Erythroblast (primary cell): Measurements from ENCODE around the gene HLCS.

Experiments used
- GATA1 ChIP-seq: IDR thresholded peaks from 2 replicates; pipeline ENCODE4 v1.6.1; 2011; ENCODE audit warnings: low read depth, mild to moderate bottlenecking, control low read depth, low read length, moderate library complexity
- POLR2A ChIP-seq: IDR thresholded peaks from 2 replicates; pipeline ENCODE4 v1.6.1; 2011; ENCODE audit warnings: mild to moderate bottlenecking, low read length

DNA sequence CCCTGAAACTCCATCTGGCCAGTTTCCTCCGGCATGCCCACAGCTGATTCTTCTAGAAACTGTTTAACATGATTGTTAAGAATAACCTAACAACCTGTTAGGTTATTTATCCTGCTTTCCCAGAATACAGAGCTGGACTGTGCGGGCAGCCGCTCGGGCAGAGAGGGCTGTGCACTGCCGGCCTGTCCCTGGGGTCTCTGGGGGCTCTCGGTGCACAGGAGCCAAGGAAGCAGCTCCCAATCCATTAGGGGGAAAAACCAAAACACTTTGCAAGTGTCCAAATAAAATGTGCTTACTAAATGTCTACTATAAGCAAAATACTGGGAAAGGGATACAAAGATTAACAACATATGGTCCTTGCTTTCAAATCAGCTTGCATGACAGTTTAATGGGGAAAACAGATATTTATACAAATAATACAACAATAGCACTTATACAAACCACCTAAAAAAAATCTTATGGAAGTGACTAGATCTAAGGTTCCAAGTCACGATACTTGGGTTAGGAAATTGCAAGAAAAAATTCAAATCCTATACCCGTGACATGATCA, 50.7 kb downstream of the HLCS start:
- no peak for TF ChIP-seq POLR2A
- TF ChIP-seq GATA1: no peak
